Liver (tissue), 9 donors: Measurements from ENCODE around the gene EHMT1. TPM values are rescaled to one million over a fixed set of nuclear protein-coding genes. Genes with fewer than 3 reads are reported as not detected.

Source experiments
- DNase-seq: peaks from one replicate; pipeline ENCODE4 v3.0.0-alpha.2; 2017; ENCODE audit warnings: low spot score
- H3K27ac ChIP-seq, 2 donors: one replicate each; pipeline ENCODE4 v1.7.0; 2013; ENCODE audit warnings: inconsistent platforms in 2 of 2, low read length in 2 of 2, control low read depth in 1 of 2, low read depth in 1 of 2, mild to moderate bottlenecking in 1 of 2
- H3K27me3 ChIP-seq, 4 donors: one replicate each; pipeline versions ENCODE4 v1.6.1 to v1.7.0; 2013; ENCODE audit warnings: low read length in 3 of 4, inconsistent platforms in 1 of 4, mild to moderate bottlenecking in 1 of 4, moderate library complexity in 1 of 4; ENCODE audit not compliant: control insufficient read depth in 4 of 4, insufficient read depth in 4 of 4
- H3K36me3 ChIP-seq, 4 donors: one replicate each; pipeline versions ENCODE4 v1.6.1 to v1.7.0; 2013; ENCODE audit warnings: low read length in 3 of 4, mild to moderate bottlenecking in 3 of 4, low read depth in 1 of 4, moderate library complexity in 1 of 4; ENCODE audit not compliant: control insufficient read depth in 4 of 4, insufficient read depth in 3 of 4
- H3K4me1 ChIP-seq, 4 donors: one replicate each; pipeline versions ENCODE4 v1.6.1 to v1.7.0; 2013; ENCODE audit warnings: low read length in 3 of 4, mild to moderate bottlenecking in 3 of 4, moderate library complexity in 1 of 4; ENCODE audit not compliant: control insufficient read depth in 4 of 4, insufficient read depth in 4 of 4
- H3K4me3 ChIP-seq, 3 donors: one replicate each; pipeline versions ENCODE4 v1.6.1 to v1.7.0; 2013; ENCODE audit warnings: low read length in 3 of 3, control low read depth in 1 of 3, low read depth in 1 of 3, mild to moderate bottlenecking in 1 of 3
- H3K9ac ChIP-seq, 2 donors: one replicate each; pipeline ENCODE4 v1.7.0; 2013; ENCODE audit warnings: low read length in 2 of 2, mild to moderate bottlenecking in 2 of 2, moderate library complexity in 2 of 2, control low read depth in 1 of 2, low read depth in 1 of 2
- H3K9me3 ChIP-seq, 4 donors: one replicate each; pipeline versions ENCODE4 v1.6.1 to v1.7.0; 2013; ENCODE audit warnings: low read length in 3 of 4; ENCODE audit not compliant: control insufficient read depth in 4 of 4
- EGR1 ChIP-seq, 2 donors: IDR thresholded peaks; 2 replicates each; pipeline ENCODE4 v1.6.1; 2016 to 2018; ENCODE audit warnings: antibody characterized with exemption in 2 of 2, low read depth in 2 of 2
- FOXA1 ChIP-seq: IDR thresholded peaks from 2 replicates; pipeline ENCODE4 v1.6.1; 2016; ENCODE audit warnings: antibody characterized with exemption
- FOXA2 ChIP-seq: IDR thresholded peaks from 2 replicates; pipeline ENCODE4 v1.6.1; 2016; ENCODE audit warnings: antibody characterized with exemption
- GABPA ChIP-seq, 2 donors: IDR thresholded peaks in 1 of 2; conservative IDR thresholded peaks in 1 of 2; 2 replicates each; pipeline ENCODE4 v1.6.1; 2016; ENCODE audit warnings: antibody characterized with exemption in 2 of 2, mild to moderate bottlenecking in 1 of 2, moderate library complexity in 1 of 2
- HNF4G ChIP-seq: IDR thresholded peaks from 2 replicates; pipeline ENCODE4 v1.6.1; 2016; ENCODE audit warnings: antibody characterized with exemption
- JUND ChIP-seq, 2 donors: IDR thresholded peaks; 2 replicates each; pipeline ENCODE4 v1.6.1; 2016; ENCODE audit warnings: antibody characterized with exemption in 2 of 2
- NR2F2 ChIP-seq: IDR thresholded peaks from 2 replicates; pipeline ENCODE4 v1.6.1; 2016; ENCODE audit warnings: antibody characterized with exemption
- RAD21 ChIP-seq, 2 donors: IDR thresholded peaks; 2 replicates each; pipeline ENCODE4 v1.6.1; 2016; ENCODE audit warnings: antibody characterized with exemption in 2 of 2, mild to moderate bottlenecking in 2 of 2
- RXRA ChIP-seq, 2 donors: IDR thresholded peaks; 2 replicates each; pipeline ENCODE4 v1.6.1; 2017 to 2018; ENCODE audit warnings: antibody characterized with exemption in 2 of 2, mild to moderate bottlenecking in 1 of 2
- SP1 ChIP-seq: IDR thresholded peaks from 2 replicates; pipeline ENCODE4 v1.6.1; 2018; ENCODE audit warnings: antibody characterized with exemption, mild to moderate bottlenecking
- TAF1 ChIP-seq: conservative IDR thresholded peaks from 2 replicates; pipeline ENCODE4 v1.6.1; 2016; ENCODE audit warnings: antibody characterized with exemption, mild to moderate bottlenecking
- YY1 ChIP-seq: IDR thresholded peaks from 2 replicates; pipeline ENCODE4 v1.6.1; 2016; ENCODE audit warnings: antibody characterized with exemption, mild to moderate bottlenecking
- WGBS: extraction: QIAGEN DNeasy Blood & Tissue Kit; methylation state at CpG from one replicate; pipeline ENCODE4 v1.1.7; 2013; 5-methylcytosine and 5-hydroxymethylcytosine counted together
- polyA plus RNA-seq, 2 donors: library from polyadenylated mRNA; stranded (reverse) in 1 of 2; unstranded in 1 of 2; fragments of 200-250 nt in 1 of 2; fragments of >200 nt in 1 of 2; fragmentation: Nextera tagmentation in 1 of 2; extraction: Ambion mirVana in 1 of 2; gene quantifications; one replicate each; pipeline versions ENCODE4 v1.2.1 to v1.2.3, GENCODE V29; 2013 to 2015
- total RNA-seq, 2 donors: library from RNA; depleted of rRNA; stranded (reverse); fragments of >200 nt; gene quantifications; one replicate each; pipeline ENCODE4 v1.2.3, GENCODE V29; 2014
- TF ChIP-seq, protein P1 (sequence below): fragments of 150-350 bp; IDR thresholded peaks from 2 replicates; pipeline ENCODE4 v1.5.1; 2017; ENCODE audit warnings: improper control_type of control experiment, low read depth, low read length; ENCODE audit not compliant: missing input control
- TF ChIP-seq, protein P2 (sequence below): IDR thresholded peaks from 2 replicates; pipeline ENCODE4 v1.6.1; 2016; ENCODE audit warnings: antibody characterized with exemption
- TF ChIP-seq, protein P3 (sequence below): IDR thresholded peaks from 2 replicates; pipeline ENCODE4 v1.6.1; 2016; ENCODE audit warnings: antibody characterized with exemption
- TF ChIP-seq, protein P4 (sequence below): IDR thresholded peaks from 2 replicates; pipeline ENCODE4 v1.6.1; 2016; ENCODE audit warnings: antibody characterized with exemption, mild to moderate bottlenecking
- TF ChIP-seq, protein P5 (sequence below): IDR thresholded peaks from 2 replicates; pipeline ENCODE4 v1.6.1; 2016; ENCODE audit warnings: antibody characterized with exemption
- donor health status: healthy.
- donor health status: healthy.
- donor health status: healthy.
- donor health status: healthy.
- donor health status: healthy.

Gene EHMT1
- total and polyA plus RNA-seq, 4 donors, result 16.1 to 48.2 (median 27.3) TPM

DNA sequence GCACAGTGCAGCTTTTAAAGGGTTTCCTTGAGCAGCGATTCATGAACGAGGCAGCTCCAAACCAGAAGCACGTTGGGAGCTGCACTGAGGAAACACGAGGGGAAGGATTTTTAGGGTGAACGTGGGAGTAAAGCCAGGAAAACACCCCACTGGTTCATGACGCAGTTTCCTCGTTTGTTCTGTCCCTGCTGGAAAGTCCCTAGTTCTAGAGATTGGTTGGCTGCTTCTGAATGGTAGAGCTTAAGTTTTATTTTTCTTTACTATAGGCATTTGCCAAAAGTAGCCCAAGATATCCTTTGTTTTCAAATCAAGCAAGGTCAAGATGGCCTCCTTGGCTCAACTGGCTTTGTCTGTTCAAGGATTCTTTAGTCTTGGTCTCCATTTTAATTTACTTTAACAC lies 142.2 kb downstream of the EHMT1 start (continued):
- TF ChIP-seq, protein P1, sequence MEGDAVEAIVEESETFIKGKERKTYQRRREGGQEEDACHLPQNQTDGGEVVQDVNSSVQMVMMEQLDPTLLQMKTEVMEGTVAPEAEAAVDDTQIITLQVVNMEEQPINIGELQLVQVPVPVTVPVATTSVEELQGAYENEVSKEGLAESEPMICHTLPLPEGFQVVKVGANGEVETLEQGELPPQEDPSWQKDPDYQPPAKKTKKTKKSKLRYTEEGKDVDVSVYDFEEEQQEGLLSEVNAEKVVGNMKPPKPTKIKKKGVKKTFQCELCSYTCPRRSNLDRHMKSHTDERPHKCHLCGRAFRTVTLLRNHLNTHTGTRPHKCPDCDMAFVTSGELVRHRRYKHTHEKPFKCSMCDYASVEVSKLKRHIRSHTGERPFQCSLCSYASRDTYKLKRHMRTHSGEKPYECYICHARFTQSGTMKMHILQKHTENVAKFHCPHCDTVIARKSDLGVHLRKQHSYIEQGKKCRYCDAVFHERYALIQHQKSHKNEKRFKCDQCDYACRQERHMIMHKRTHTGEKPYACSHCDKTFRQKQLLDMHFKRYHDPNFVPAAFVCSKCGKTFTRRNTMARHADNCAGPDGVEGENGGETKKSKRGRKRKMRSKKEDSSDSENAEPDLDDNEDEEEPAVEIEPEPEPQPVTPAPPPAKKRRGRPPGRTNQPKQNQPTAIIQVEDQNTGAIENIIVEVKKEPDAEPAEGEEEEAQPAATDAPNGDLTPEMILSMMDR, result no peak
- TF ChIP-seq EGR1 (IDR thresholded peaks at IDR 0.05; ENCODE audit: low read depth in 2 of 2) (no peak), HNF4G (no peak)

DNA sequence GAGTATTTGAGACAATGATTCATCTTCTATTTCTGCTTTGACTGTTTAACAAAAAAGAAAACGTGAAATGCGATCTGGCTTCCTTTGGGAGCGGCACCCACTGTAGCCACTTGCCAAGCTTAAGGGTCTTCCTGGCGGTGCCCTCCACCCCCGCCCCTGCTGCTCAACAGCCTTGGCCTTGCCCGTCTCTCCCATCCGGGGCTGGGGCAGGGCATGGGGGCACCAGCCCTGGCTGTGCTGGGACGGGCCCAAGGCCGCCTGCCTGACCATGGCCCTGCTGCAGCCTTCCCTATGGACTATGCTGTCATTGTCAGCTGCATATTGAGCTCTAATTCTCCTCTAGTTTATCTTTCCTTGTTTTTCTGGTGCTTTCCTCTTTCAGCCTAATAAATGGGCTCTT lies 143.0 kb downstream of the EHMT1 start:
- Histone ChIP-seq H3K9ac (no peak overlapping the region), H3K27me3 (no peaks in the 10 kb centered on the region), H3K4me1 (peaks cover 0 to 7% (median 2%) of the 10 kb centered on the region in 4 donors), H3K36me3 (peaks cover 4 to 56% (median 38%) of the 10 kb centered on the region in 4 donors), H3K27ac (no peak overlapping the region), H3K4me3 (no peak overlapping the region), H3K9me3 (no peaks in the 10 kb centered on the region)
- no peak for DNase-seq
- TF ChIP-seq, protein P2, sequence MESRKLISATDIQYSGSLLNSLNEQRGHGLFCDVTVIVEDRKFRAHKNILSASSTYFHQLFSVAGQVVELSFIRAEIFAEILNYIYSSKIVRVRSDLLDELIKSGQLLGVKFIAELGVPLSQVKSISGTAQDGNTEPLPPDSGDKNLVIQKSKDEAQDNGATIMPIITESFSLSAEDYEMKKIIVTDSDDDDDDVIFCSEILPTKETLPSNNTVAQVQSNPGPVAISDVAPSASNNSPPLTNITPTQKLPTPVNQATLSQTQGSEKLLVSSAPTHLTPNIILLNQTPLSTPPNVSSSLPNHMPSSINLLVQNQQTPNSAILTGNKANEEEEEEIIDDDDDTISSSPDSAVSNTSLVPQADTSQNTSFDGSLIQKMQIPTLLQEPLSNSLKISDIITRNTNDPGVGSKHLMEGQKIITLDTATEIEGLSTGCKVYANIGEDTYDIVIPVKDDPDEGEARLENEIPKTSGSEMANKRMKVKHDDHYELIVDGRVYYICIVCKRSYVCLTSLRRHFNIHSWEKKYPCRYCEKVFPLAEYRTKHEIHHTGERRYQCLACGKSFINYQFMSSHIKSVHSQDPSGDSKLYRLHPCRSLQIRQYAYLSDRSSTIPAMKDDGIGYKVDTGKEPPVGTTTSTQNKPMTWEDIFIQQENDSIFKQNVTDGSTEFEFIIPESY, result no peak
- TF ChIP-seq HNF4G (no peak), RXRA (IDR thresholded peaks at IDR 0.05) (no peak), RAD21 (IDR thresholded peaks at IDR 0.05) (no peak)
- TF ChIP-seq, protein P3, sequence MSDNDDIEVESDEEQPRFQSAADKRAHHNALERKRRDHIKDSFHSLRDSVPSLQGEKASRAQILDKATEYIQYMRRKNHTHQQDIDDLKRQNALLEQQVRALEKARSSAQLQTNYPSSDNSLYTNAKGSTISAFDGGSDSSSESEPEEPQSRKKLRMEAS, result no peak
- TF ChIP-seq, protein P4, sequence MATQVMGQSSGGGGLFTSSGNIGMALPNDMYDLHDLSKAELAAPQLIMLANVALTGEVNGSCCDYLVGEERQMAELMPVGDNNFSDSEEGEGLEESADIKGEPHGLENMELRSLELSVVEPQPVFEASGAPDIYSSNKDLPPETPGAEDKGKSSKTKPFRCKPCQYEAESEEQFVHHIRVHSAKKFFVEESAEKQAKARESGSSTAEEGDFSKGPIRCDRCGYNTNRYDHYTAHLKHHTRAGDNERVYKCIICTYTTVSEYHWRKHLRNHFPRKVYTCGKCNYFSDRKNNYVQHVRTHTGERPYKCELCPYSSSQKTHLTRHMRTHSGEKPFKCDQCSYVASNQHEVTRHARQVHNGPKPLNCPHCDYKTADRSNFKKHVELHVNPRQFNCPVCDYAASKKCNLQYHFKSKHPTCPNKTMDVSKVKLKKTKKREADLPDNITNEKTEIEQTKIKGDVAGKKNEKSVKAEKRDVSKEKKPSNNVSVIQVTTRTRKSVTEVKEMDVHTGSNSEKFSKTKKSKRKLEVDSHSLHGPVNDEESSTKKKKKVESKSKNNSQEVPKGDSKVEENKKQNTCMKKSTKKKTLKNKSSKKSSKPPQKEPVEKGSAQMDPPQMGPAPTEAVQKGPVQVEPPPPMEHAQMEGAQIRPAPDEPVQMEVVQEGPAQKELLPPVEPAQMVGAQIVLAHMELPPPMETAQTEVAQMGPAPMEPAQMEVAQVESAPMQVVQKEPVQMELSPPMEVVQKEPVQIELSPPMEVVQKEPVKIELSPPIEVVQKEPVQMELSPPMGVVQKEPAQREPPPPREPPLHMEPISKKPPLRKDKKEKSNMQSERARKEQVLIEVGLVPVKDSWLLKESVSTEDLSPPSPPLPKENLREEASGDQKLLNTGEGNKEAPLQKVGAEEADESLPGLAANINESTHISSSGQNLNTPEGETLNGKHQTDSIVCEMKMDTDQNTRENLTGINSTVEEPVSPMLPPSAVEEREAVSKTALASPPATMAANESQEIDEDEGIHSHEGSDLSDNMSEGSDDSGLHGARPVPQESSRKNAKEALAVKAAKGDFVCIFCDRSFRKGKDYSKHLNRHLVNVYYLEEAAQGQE, result no peak
- 94% methylated on average over 9 of the region's 9 CpGs for WGBS

DNA sequence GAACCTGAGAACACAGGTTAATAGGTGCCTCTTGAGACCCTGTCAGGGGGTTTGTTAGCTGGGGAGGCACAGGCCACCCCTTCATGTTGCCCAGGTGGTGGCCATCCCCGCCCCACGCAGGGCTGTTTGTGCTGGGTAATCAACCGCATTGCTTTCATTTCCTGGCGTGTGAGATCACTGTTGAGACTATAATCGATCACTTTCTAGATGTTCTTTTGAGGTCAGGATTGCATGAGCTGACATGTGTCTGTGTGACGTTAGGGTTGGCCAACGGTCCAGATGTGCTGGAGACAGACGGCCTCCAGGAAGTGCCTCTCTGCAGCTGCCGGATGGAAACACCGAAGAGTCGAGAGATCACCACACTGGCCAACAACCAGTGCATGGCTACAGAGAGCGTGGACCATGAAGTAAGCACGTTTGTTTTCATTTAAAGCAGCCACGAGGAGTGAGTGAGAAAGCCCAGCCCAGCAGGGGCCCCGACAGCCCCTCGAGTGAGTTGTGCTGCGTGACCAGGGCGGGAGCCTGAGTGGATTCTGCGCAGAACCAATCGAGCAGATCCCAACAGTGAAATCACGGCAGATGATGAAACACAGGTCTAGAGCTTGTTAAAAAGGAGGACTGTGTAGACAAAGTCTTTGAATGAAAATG lies 143.7 kb downstream of the EHMT1 start:
- Histone ChIP-seq H3K4me1 (peaks cover 0 to 3% (median 0%) of the 10 kb centered on the region in 4 donors), H3K27me3 (no peaks in the 10 kb centered on the region), H3K9ac (no peak overlapping the region), H3K36me3 (peaks cover 6 to 61% (median 40%) of the 10 kb centered on the region in 4 donors), H3K4me3 (no peak overlapping the region), H3K9me3 (no peaks in the 10 kb centered on the region), H3K27ac (no peak overlapping the region)
- DNase-seq, result no peak
- 92% methylated on average over 21 of the region's 21 CpGs for WGBS
- TF ChIP-seq HNF4G (no peak), NR2F2 (no peak), SP1 (no peak), JUND (IDR thresholded peaks at IDR 0.05) (no peak), TAF1 (no peak), YY1 (no peak), RAD21 (IDR thresholded peaks at IDR 0.05) (no peak), FOXA2 (no peak), FOXA1 (no peak), GABPA (IDR thresholded peaks at IDR 0.05 in 1 of 2, conservative IDR thresholded peaks at IDR 0.05 in 1 of 2) (no peak)
- TF ChIP-seq, protein P2, result no peak
- TF ChIP-seq, protein P5, sequence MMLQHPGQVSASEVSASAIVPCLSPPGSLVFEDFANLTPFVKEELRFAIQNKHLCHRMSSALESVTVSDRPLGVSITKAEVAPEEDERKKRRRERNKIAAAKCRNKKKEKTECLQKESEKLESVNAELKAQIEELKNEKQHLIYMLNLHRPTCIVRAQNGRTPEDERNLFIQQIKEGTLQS, result no peak
- TF ChIP-seq, protein P1, result no peak
- TF ChIP-seq, protein P3, result no peak
